AG04450 (cell line): ENCODE data around the gene OAF. TPM values are rescaled to one million over a fixed set of nuclear protein-coding genes. Genes with fewer than 3 reads are reported as not detected.

Source experiments
- CTCF ChIA-PET: fragments of 300-600, 350-600 bp; formaldehyde crosslinking; extraction: SDS; loops from one replicate; lab custom pipeline; 2022; ENCODE audit warnings: antibody characterized with exemption, inconsistent platforms; lab: Charles Lee
- POLR2A ChIA-PET: fragments of 350-600 bp; formaldehyde crosslinking; extraction: SDS; loops from one replicate; lab custom pipeline; 2021; ENCODE audit warnings: antibody characterized with exemption, inconsistent platforms; lab: Yijun Ruan, JAX
- DNase-seq: peaks from one replicate; pipeline ENCODE4 v3.0.0-alpha.2; 2011; ENCODE audit warnings: low read depth, low spot score
- H3K27ac ChIP-seq: one replicate; pipeline ENCODE4 v1.5.1; 2012; ENCODE audit warnings: low read depth, low read length, control low read depth
- H3K27me3 ChIP-seq: one replicate; pipeline ENCODE4 v1.6.0; 2012; ENCODE audit warnings: low read length; ENCODE audit not compliant: control insufficient read depth, insufficient read depth
- H3K4me3 ChIP-seq: 2 replicates; pipeline ENCODE4 v1.5.1; 2011; ENCODE audit warnings: mild to moderate bottlenecking, low read depth, low read length, control low read depth
- H3K9me3 ChIP-seq: 2 replicates; pipeline ENCODE4 v1.5.1; 2012; ENCODE audit warnings: low read length; ENCODE audit not compliant: control insufficient read depth, insufficient read depth
- polyA plus RNA-seq: library from polyadenylated mRNA; depleted of rRNA; stranded (reverse); fragments of >200 nt; gene quantifications from 2 replicates; pipeline ENCODE4 v1.2.3, GENCODE V29; 2011
- TF ChIP-seq, protein P1 (sequence below): IDR thresholded peaks from 2 replicates; pipeline ENCODE4 v1.5.1; 2011; ENCODE audit warnings: low read depth, low read length, control low read depth, inconsistent platforms

The OAF gene
- polyA plus RNA-seq, 1 experiment, result 26.6 TPM

DNA sequence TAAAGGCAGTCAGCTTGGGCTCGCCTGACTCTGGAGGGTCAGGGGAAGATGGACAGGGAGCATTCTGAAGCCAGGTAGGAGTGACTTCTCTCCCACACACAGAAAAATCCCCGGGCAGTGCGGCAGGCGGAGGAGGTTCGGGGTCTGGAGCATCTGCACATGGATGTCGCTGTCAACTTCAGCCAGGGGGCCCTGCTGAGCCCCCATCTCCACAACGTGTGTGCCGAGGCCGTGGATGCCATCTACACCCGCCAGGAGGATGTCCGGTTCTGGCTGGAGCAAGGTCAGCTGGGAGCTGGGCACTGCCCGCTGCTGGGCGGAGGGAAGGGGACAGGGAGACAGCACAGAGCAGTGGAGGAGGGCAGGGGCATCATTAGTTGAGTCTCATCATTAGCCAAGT lies 15.9 kb downstream of the OAF start:
- Histone ChIP-seq H3K27me3 (no peaks in the 10 kb centered on the region), H3K4me3 (no peak overlapping the region), H3K27ac (no peak overlapping the region), H3K9me3 (no peaks in the 10 kb centered on the region)
- CTCF ChIA-PET, result interaction anchor here (1.5 to 2.2 kb wide), 2 partner anchors 9 to 77 kb away, joined by 4 to 5 read pairs; no protein-coding TSS in a partner anchor
- TF ChIP-seq, protein P1, sequence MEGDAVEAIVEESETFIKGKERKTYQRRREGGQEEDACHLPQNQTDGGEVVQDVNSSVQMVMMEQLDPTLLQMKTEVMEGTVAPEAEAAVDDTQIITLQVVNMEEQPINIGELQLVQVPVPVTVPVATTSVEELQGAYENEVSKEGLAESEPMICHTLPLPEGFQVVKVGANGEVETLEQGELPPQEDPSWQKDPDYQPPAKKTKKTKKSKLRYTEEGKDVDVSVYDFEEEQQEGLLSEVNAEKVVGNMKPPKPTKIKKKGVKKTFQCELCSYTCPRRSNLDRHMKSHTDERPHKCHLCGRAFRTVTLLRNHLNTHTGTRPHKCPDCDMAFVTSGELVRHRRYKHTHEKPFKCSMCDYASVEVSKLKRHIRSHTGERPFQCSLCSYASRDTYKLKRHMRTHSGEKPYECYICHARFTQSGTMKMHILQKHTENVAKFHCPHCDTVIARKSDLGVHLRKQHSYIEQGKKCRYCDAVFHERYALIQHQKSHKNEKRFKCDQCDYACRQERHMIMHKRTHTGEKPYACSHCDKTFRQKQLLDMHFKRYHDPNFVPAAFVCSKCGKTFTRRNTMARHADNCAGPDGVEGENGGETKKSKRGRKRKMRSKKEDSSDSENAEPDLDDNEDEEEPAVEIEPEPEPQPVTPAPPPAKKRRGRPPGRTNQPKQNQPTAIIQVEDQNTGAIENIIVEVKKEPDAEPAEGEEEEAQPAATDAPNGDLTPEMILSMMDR, result no peak
- POLR2A ChIA-PET, result no interaction called here
- DNase-seq, result no peak

DNA sequence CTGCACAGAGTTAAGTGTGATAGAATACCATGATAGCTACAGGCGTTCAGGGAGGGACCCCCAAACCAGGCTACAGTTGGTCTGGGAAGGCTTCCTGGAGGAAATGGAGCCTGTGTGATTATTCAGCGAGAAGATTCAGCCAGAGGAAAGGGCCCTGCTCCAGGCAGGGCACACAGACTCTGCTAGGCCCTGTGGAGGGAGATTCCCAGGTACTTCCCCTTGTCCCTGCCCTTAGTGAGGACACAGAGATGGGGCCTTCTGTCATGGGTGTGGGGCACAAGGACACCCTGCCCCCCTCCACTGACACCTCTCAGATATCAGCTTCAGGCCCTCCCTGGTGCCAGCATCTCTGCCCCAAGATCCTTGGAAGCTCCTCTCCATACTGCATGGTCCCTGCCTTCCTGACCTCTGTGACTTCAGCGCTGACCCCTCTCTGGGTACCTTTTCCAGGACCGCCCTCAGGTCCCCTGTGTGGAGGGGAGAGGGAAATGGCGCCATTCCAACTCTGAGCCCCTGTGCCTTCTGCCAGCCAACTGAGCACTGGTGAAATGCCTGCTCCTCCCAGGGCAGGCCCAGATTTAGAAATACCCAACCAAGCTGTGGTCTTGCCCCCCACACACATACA lies 16.5 kb downstream of the OAF start:
- POLR2A ChIA-PET, result interaction anchor here (0.5 kb wide), 1 partner anchor 139 kb away, joined by 3 read pairs; no protein-coding TSS in a partner anchor
- CTCF ChIA-PET, result interaction anchor here (2.2 kb wide), 1 partner anchor 76 kb away, joined by 5 read pairs; no protein-coding TSS in a partner anchor
- TF ChIP-seq, protein P1, result no peak

DNA sequence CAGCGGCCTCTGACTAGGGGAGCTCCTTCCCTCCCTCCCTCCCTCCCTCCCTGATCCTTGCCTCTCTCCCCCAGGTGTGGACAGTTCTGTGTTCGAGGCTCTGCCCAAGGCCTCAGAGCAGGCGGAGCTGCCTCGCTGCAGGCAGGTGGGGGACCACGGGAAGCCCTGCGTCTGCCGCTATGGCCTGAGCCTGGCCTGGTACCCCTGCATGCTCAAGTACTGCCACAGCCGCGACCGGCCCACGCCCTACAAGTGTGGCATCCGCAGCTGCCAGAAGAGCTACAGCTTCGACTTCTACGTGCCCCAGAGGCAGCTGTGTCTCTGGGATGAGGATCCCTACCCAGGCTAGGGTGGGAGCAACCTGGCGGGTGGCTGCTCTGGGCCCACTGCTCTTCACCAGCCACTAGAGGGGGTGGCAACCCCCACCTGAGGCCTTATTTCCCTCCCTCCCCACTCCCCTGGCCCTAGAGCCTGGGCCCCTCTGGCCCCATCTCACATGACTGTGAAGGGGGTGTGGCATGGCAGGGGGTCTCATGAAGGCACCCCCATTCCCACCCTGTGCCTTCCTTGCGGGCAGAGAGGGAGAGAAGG lies 18.1 kb downstream of the OAF start:
- TF ChIP-seq, protein P1, result peak; percentile 18; the same call in 1 of the 2 replicates
- H3K27ac ChIP-seq, result no peak overlapping the region
- no peak overlapping the region for H3K4me3 ChIP-seq
- H3K9me3 ChIP-seq, result no peaks in the 10 kb centered on the region
- no peak for DNase-seq
- POLR2A ChIA-PET, result no interaction called here
- CTCF ChIA-PET, result interaction anchor here (0.5 to 9.5 kb wide), 16 partner anchors 11 to 737 kb away, joined by 3 to 148 read pairs (median 4); partner anchors contain the start of gene POU2F3
- H3K27me3 ChIP-seq, result peaks cover 10% of the 10 kb centered on the region

More for the DNA sequence above, 16.5 kb downstream of the OAF start:
- Histone ChIP-seq H3K27me3 (no peaks in the 10 kb centered on the region), H3K27ac (no peak overlapping the region), H3K9me3 (no peaks in the 10 kb centered on the region), H3K4me3 (no peak overlapping the region)
- DNase-seq, result no peak

DNA sequence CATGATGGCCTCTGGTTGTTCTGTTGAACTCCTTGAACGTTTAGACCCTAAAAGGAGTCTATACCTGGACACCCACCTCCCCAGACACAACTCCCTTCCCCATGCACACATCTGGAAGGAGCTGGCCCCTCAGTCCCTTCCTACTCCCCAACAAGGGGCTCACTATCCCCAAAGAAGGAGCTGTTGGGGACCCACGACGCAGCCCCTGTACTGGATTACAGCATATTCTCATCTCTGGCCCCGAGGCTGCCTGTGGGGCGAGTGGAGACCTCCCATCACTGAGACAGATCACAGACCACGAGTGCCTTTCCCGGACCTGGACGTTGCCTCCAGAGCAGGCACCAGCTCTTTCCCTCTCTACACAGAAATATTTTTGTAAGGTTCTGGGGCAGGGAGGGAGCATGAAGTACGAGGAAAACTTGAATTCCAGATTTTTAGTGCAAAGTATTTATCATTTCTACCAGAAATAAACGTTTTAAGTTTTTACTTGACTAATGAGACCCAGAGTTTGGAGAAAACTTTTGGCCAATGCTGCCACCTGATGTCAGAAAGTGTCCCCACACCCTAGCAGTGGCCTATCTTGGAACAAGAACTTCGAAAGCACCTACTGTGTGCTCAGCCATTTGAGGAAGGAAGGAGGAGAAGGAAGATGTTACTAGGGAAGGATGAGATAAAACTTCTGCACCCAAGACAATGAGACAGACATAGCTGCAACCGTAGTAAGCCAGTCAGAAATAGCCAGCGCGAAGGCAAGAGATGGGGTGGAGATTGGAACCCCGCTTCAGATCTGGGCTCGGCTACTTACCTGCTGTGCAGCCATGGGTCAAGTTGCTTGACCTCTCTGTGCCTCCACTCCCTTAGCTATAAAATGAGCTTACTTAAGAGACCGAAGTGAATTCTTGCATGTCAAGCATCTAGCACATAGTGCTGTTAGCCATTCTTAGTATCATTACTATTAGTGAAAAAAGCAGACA lies 18.9 kb downstream of the OAF start:
- no peak for DNase-seq
- Histone ChIP-seq H3K27ac (peak overlapping the region; percentile 21), H3K4me3 (no peak overlapping the region), H3K9me3 (no peaks in the 10 kb centered on the region), H3K27me3 (peaks cover 16% of the 10 kb centered on the region)
- TF ChIP-seq, protein P1, result peak; percentile 72
- CTCF ChIA-PET, result interaction anchor here (0.5 to 9.5 kb wide), 18 partner anchors 10 to 738 kb away, joined by 3 to 148 read pairs (median 4); partner anchors contain the start of gene POU2F3
- POLR2A ChIA-PET, result no interaction called here
